CD4-positive, alpha-beta T cell treated with Interleukin-15 for 1 hour (primary cell): ENCODE results near the gene INSRR.
A peak's percentile ranks its signal among the peaks of the same experiment; 100 is the strongest.

ENCODE experiments used
- DNase-seq: peaks from one replicate; pipeline ENCODE4 v3.0.0-alpha.2; 2020

The INSRR gene

GRCh38 chr1:156822680-156823079, 36.2 kb downstream of the INSRR start:
- no peak for DNase-seq

GRCh38 chr1:156821801-156822200, 37.1 kb downstream of the INSRR start:
- DNase-seq = no peak

- DNase-seq = peak; percentile 96
Measured at GRCh38 chr1:156816561-156817328, 42.2 kb downstream of the INSRR start, which contains the start of gene SH2D2A. Gene SH2D2A, minus strand, starts transcription at chr1:156816848. Its CDS starts 140 bp downstream, at chr1:156816708.

- no peak for DNase-seq
Measured at GRCh38 chr1:156815961-156816422, 42.9 kb downstream of the INSRR start.

GRCh38 chr1:156815307-156815826, 43.5 kb downstream of the INSRR start:
- DNase-seq = no peak

- no peak for DNase-seq
Measured at GRCh38 chr1:156814571-156815260, 44.2 kb downstream of the INSRR start.

GRCh38 chr1:156813750-156814570, 45.0 kb downstream of the INSRR start:
- peak; percentile 71 for DNase-seq

GRCh38 chr1:156813298-156813697, 45.6 kb downstream of the INSRR start:
- no peak for DNase-seq

- no peak for DNase-seq
Measured at GRCh38 chr1:156812293-156812990, 46.5 kb downstream of the INSRR start.

GRCh38 chr1:156811168-156811567, 47.7 kb downstream of the INSRR start:
- no peak for DNase-seq

- DNase-seq = no peak
Measured at GRCh38 chr1:156809711-156810366, 49.1 kb downstream of the INSRR start.

- no peak for DNase-seq
Measured at GRCh38 chr1:156809281-156809680, 49.6 kb downstream of the INSRR start.

GRCh38 chr1:156808186-156809030, 50.5 kb downstream of the INSRR start:
- DNase-seq = no peak

- DNase-seq = no peak
Measured at GRCh38 chr1:156807627-156808026, 51.3 kb downstream of the INSRR start.

- DNase-seq = no peak
Measured at GRCh38 chr1:156806512-156807440, 52.1 kb downstream of the INSRR start.

- DNase-seq = no peak
Measured at GRCh38 chr1:156805766-156806511, 53.0 kb downstream of the INSRR start.

GRCh38 chr1:156804572-156805243, 54.2 kb downstream of the INSRR start:
- DNase-seq = no peak

- DNase-seq = no peak
Measured at GRCh38 chr1:156804026-156804425, 54.9 kb downstream of the INSRR start.
